Hepatocyte (in vitro differentiated cells): ENCODE results near the gene SLAIN1.

Experiments used
- CTCF ChIP-seq: fragments of 200-600 bp; sonication (generic); IDR thresholded peaks from 2 replicates; pipeline ENCODE4 v1.5.1; 2016; ENCODE audit warnings: antibody characterized with exemption, mild to moderate bottlenecking; ENCODE audit not compliant: poor library complexity
- EZH2 ChIP-seq: fragments of 200-600 bp; sonication (generic); IDR thresholded peaks from 2 replicates; pipeline ENCODE4 v1.6.1; 2016; ENCODE audit warnings: antibody characterized with exemption, mild to moderate bottlenecking, borderline replicate concordance
- EZH2phosphoT487 ChIP-seq: fragments of 200-600 bp; sonication (generic); IDR thresholded peaks from one replicate; pipeline ENCODE4 v1.6.1; 2018; ENCODE audit warnings: antibody characterized with exemption, mild to moderate bottlenecking, low read depth, moderate library complexity; ENCODE audit not compliant: unreplicated experiment, severe bottlenecking

GRCh38 chr13:77725071-77725470 is 27.6 kb downstream of the SLAIN1 start:
- no peak for TF ChIP-seq EZH2phosphoT487
- no peak for TF ChIP-seq CTCF
- TF ChIP-seq EZH2: no peak
